ENCODE data around the gene RPS14.

DNA sequence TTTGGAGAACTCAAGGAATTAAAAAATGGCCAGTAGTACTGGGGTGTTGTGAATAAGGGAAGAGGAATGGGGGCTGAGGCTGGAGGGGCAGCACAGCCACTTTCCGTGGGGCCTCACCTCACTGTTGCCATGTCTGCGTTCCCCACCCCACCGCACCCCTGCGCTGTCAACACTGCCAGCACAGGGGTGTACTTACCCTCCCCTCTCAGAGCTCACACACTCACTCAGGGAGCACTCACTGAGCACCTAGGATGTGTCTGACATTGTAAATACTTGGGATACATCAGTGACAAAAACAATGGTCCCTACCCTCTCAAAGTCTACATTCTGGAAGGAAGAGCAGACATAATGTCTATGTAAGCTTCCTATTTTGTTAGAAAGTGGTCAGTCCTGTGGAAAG is 3.4 kb upstream of the RPS14 start:
- TF ChIP-seq SIN3A (IDR thresholded peaks at IDR 0.05; ENCODE audit: borderline replicate concordance, insufficient read depth, low read length) (no peak), POLR2AphosphoS5 (IDR thresholded peaks at IDR 0.05; ENCODE audit: low read depth, low read length) (no peak), TAF1 (IDR thresholded peaks at IDR 0.05; ENCODE audit: borderline replicate concordance, insufficient read depth, low read length) (no peak), FOXP2 (optimal IDR thresholded peaks at IDR 0.05; ENCODE audit: borderline replicate concordance, extremely low read depth, extremely low read length, insufficient read depth) (no peak)
- TF ChIP-seq, protein P1, sequence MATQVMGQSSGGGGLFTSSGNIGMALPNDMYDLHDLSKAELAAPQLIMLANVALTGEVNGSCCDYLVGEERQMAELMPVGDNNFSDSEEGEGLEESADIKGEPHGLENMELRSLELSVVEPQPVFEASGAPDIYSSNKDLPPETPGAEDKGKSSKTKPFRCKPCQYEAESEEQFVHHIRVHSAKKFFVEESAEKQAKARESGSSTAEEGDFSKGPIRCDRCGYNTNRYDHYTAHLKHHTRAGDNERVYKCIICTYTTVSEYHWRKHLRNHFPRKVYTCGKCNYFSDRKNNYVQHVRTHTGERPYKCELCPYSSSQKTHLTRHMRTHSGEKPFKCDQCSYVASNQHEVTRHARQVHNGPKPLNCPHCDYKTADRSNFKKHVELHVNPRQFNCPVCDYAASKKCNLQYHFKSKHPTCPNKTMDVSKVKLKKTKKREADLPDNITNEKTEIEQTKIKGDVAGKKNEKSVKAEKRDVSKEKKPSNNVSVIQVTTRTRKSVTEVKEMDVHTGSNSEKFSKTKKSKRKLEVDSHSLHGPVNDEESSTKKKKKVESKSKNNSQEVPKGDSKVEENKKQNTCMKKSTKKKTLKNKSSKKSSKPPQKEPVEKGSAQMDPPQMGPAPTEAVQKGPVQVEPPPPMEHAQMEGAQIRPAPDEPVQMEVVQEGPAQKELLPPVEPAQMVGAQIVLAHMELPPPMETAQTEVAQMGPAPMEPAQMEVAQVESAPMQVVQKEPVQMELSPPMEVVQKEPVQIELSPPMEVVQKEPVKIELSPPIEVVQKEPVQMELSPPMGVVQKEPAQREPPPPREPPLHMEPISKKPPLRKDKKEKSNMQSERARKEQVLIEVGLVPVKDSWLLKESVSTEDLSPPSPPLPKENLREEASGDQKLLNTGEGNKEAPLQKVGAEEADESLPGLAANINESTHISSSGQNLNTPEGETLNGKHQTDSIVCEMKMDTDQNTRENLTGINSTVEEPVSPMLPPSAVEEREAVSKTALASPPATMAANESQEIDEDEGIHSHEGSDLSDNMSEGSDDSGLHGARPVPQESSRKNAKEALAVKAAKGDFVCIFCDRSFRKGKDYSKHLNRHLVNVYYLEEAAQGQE (IDR thresholded peaks at IDR 0.05; ENCODE audit: insufficient read depth in 1 of 2, low read depth in 2 of 2, low read length in 2 of 2): no peak
